ENCODE measurements around the gene SLC25A12.
"Not testable (repeated sequence)": the region's sequence is repeated elsewhere in the genome, so short reads cannot be mapped to it uniquely, and the experiment has no call there.

The SLC25A12 gene

DNA sequence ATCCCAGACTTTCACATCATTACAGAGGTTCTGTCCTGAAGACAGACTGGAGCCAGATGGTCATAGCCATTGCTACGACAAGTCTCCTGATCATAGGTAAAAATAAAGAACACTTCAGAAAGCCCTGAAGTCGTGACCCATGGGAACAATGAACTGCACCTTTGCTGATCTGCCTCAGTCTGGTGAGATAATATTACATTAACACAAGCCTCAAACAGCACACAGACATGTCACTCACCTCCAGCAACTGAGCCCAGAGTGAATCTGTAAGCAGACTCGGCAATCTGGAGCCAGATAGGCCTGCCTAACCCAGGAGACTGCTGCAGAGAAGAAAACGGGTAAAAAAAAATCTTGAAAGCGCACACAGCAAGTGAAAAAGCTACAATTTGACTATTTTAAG is 79.2 kb downstream of the SLC25A12 start:
- no peaks in the 10 kb centered on the region for H3K27me3 Mint-ChIP-seq
- H3K36me3 Mint-ChIP-seq, result peaks cover 9% of the 10 kb centered on the region
- H3K4me3 Mint-ChIP-seq, result no peak overlapping the region
- H3K9me3 Mint-ChIP-seq, result no peaks in the 10 kb centered on the region
- H3K27ac Mint-ChIP-seq, result no peak overlapping the region
- H3K4me1 Mint-ChIP-seq, result no peaks in the 10 kb centered on the region

DNA sequence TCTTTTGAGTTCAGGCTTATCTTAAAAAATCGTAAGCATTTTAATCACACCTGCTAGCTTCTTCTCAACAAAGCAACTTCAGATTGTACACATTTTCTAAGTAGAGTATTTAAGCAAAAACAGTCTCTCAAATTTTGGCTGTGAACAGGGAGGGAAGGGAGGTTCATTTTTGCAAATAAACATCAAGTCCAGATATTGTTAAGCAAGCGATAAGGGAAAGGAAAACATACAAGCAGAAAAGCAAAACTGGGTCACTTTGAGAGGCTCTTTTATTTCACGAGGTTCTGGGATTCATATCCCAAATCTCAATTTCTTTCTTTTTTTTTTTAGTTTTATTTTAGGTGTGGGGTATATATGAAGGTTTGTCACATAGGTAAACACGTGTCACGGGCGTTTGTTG is 79.9 kb downstream of the SLC25A12 start:
- Mint-ChIP-seq H3K4me1 (no peaks in the 10 kb centered on the region), H3K27ac (no peak overlapping the region), H3K9me3 (no peaks in the 10 kb centered on the region), H3K4me3 (no peak overlapping the region), H3K27me3 (no peaks in the 10 kb centered on the region), H3K36me3 (peaks cover 11% of the 10 kb centered on the region)

DNA sequence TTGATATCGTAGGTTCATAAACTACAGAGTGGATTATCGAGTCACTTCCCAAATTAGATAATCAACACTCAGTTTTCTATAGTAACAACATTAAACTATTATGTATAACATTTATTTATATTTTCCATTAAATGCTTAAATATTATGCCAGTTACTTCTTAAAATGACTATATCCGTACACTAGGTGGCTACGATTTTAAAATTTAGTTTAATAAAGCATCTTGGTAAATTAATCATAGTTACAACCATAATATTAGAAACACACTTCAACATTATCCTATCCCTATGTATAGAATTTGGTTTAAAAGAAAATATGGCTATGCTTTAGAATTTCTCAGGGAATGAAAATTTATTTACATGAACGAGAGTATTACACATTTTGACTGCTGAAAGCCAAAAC is 80.3 kb downstream of the SLC25A12 start:
- no peak overlapping the region for H3K27ac Mint-ChIP-seq
- H3K4me3 Mint-ChIP-seq, result no peak overlapping the region
- peaks cover 13% of the 10 kb centered on the region for H3K36me3 Mint-ChIP-seq
- H3K27me3 Mint-ChIP-seq, result no peaks in the 10 kb centered on the region
- H3K4me1 Mint-ChIP-seq, result no peaks in the 10 kb centered on the region
- H3K9me3 Mint-ChIP-seq, result no peaks in the 10 kb centered on the region

DNA sequence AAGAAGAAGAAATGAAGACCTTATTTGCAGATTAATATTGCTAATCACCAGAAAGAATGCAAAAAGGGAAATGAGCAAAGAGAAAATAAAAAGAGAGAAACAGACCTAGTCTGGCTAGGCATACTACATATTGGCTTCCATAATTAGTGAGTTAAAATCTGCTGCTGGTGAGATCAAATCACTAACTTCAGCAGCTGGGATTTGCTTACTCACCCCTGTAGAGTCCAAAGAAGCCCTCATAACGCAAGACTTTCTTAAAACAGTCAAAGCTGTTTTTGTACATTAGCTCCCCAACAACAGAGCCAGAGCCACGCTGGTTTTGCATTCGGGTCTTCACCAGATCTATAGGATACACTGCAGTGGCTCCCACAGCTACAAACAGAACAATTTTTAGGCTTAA is 80.9 kb downstream of the SLC25A12 start:
- peaks cover 13% of the 10 kb centered on the region for H3K36me3 Mint-ChIP-seq
- no peaks in the 10 kb centered on the region for H3K27me3 Mint-ChIP-seq
- no peaks in the 10 kb centered on the region for H3K9me3 Mint-ChIP-seq
- no peak overlapping the region for H3K27ac Mint-ChIP-seq
- H3K4me3 Mint-ChIP-seq, result no peak overlapping the region
- H3K4me1 Mint-ChIP-seq, result no peaks in the 10 kb centered on the region

DNA sequence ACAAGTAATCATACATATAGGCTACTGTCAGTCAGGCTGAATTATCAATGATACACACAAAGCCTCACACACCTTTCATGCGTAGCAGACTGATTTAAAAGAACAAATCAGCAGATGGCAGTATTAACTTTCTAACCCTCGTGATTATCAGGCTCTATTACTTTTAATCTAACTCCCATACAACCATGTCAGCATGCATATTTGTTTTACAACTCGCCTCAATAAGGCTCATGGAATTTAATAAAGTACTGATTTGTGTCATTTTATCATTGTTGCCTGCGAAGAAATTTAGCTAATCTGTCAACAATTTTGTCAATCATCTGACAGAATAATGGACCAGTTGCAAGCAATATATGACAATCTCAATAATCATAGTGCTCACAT is 82.8 kb downstream of the SLC25A12 start:
- Mint-ChIP-seq H3K9me3 (no peaks in the 10 kb centered on the region), H3K27ac (no peak overlapping the region), H3K4me1 (no peaks in the 10 kb centered on the region), H3K27me3 (no peaks in the 10 kb centered on the region), H3K4me3 (no peak overlapping the region), H3K36me3 (peaks cover 13% of the 10 kb centered on the region)

DNA sequence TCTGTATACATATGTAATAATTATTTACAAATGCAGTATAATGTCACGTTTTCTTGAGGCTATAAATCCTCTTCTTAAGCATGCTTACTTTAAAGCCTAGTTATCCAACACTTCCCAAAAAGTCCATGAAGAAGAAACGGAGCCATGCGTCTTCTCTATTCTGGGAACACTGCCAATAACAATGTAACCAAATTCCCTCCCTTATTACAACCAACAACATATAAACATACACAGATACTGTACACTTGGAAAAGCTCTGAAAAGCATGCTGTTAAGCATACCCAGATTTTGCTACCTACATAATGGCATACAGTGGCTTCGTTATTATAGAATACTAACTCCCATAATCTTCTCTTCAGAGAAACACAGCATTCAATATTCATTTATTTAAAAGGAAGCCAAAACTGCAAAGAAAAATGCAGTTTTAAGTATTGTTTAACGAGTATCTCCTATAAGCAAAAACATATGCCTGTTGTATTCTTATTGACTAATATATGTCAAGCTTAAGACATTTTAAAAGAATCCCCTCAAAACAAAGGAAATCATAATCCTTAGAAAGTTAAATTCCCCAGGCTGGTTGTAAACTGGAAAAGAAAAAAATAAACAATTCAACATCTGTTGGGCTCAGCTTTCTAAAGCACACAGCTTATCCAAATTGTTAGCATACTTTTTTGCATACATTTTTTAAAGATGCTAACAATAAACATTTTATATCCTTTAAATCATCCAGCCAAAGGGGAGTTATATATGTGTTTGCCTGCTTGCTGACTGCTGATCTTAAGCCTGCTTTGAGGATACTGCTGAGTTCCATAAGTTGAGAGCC is 83.4 kb downstream of the SLC25A12 start:
- Mint-ChIP-seq H3K4me3 (no peak overlapping the region), H3K27ac (no peak overlapping the region), H3K27me3 (no peaks in the 10 kb centered on the region), H3K36me3 (peaks cover 13% of the 10 kb centered on the region), H3K4me1 (no peaks in the 10 kb centered on the region), H3K9me3 (no peaks in the 10 kb centered on the region)

DNA sequence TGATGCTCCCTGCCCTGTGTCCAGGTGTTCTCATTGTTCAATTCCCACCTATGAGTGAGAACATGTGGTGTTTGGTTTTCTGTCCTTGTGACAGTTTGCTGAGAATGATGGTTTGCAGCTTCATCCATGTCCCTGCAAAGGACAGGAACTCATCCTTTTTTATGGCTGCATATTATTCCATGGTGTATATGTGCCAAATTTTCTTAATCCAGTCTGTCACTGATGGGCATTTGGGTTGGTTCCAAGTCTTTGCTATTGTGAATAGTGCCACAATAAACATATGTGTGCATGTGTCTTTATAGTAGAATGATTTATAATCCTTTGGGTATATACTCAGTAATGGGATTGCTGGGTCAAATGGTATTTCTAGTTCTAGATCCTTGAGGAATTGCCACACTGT is 85.2 kb downstream of the SLC25A12 start:
- not testable (repeated sequence) for H3K9me3 Mint-ChIP-seq, H3K27me3 Mint-ChIP-seq, H3K27ac Mint-ChIP-seq, H3K4me3 Mint-ChIP-seq, H3K4me1 Mint-ChIP-seq
- H3K36me3 Mint-ChIP-seq, result peaks cover 11% of the 10 kb centered on the region

DNA sequence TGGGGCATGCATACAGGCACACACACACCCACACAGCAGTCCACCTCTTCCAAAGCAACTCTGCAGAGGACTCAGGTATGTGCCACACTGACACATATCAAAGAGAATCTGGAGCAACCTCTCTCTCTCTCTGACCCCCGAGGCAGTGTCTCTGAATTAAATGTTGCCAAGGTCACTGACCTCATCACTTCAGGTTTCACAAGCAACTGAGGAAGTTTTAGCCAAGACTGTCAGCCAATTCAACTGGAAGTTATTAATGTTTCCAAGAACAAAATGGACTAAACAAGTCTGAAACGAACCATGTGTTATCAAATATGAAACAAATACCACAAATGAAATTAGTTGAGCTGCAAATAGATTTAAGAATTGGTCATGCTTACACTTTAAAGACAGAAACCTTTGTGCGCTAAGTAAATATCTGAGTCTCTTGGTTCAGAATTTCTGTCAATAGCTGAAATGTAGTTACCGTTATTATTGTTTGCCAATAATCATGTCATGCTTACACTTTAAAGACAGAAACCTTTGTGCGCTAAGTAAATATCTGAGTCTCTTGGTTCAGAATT is 86.1 kb downstream of the SLC25A12 start:
- Mint-ChIP-seq H3K36me3 (peaks cover 15% of the 10 kb centered on the region), H3K27me3 (no peaks in the 10 kb centered on the region), H3K9me3 (no peaks in the 10 kb centered on the region)

DNA sequence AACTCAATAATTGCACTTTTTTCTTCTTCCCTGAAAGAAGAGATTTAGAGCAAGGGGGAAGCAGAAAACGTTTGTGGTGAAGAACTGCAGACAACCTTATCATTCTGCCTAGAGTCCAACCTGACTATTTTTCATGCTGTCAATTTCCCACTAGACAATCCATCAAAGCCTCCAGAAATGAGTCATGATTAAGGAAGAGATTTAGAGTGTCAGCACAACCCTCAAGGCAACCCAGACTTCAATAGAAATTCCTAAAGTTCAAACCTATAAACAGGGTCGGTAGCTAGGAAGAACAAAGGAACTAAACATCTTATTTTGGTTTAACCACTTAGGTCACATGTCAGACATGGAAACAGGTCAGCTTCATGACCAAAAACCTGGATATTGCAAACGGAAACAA is 86.9 kb downstream of the SLC25A12 start:
- H3K36me3 Mint-ChIP-seq, result peaks cover 17% of the 10 kb centered on the region
- no peaks in the 10 kb centered on the region for H3K27me3 Mint-ChIP-seq
- H3K4me1 Mint-ChIP-seq, result no peaks in the 10 kb centered on the region
- H3K9me3 Mint-ChIP-seq, result no peaks in the 10 kb centered on the region
- no peak overlapping the region for H3K27ac Mint-ChIP-seq
- no peak overlapping the region for H3K4me3 Mint-ChIP-seq

More for the DNA sequence above, 86.1 kb downstream of the SLC25A12 start:
- no peak overlapping the region for H3K27ac Mint-ChIP-seq
- H3K4me1 Mint-ChIP-seq, result no peaks in the 10 kb centered on the region
- H3K4me3 Mint-ChIP-seq, result no peak overlapping the region

DNA sequence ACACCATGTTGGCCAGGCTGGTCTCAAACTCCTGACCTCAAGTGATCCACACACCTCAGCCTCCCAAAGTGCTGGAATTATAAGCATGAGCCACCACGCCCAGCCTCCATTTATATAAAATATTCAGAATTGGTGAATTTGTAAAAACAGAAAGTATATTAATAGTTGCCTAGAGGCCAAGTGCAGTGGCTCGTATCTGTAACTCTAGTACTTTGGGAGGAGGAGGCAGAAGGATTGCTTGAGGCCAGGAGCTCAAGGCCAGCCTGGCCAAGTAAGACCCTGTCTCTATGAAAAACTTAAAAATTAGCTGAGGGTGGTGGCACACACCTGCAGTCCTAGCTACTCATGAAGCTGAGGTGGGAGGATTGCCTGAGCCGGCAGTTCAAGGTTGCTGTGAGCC is 89.6 kb downstream of the SLC25A12 start:
- peaks cover 14% of the 10 kb centered on the region for H3K36me3 Mint-ChIP-seq
- H3K9me3 Mint-ChIP-seq, result no peaks in the 10 kb centered on the region
- H3K4me1 Mint-ChIP-seq, result no peaks in the 10 kb centered on the region
- H3K27ac Mint-ChIP-seq, result no peak overlapping the region
- no peak overlapping the region for H3K4me3 Mint-ChIP-seq
- no peaks in the 10 kb centered on the region for H3K27me3 Mint-ChIP-seq

DNA sequence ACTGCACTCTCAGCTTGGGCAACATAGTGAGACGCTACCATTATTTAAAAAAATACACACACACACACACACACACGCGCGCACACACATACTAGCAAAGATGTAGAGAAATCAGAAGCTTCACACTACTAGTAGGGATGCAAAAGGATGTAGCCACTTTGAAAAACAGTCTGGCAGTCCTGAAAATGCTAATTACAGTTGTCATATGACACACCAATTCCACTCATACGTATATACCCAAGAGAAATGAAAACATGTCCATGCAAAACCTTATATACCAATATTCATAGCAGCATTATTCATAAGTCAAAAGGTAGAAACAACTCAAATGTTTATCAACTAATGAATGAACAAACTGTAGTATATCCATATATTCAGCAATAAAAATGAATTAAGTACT is 90.3 kb downstream of the SLC25A12 start:
- H3K4me3 Mint-ChIP-seq, result no peak overlapping the region
- H3K27ac Mint-ChIP-seq, result no peak overlapping the region
- H3K27me3 Mint-ChIP-seq, result no peaks in the 10 kb centered on the region
- H3K36me3 Mint-ChIP-seq, result peaks cover 11% of the 10 kb centered on the region
- H3K9me3 Mint-ChIP-seq, result no peaks in the 10 kb centered on the region
- H3K4me1 Mint-ChIP-seq, result no peaks in the 10 kb centered on the region

DNA sequence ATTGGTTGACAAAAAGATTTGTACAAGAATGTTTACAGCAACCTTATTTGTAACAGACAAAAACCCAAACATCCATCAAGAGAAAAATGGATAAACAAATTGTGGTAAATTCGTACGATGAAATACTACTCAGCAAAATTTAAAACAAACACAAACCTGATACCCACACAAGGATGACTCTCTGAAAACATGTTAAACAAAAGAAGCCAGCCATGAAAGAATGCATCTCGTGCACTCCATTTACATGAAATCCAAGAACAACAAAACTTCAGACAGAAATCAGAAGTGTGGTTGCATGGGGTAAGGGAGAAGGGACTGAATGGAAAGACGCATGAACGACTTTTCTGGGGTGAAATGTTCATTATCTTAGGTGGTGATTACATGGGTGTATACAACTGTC is 93.4 kb downstream of the SLC25A12 start:
- Mint-ChIP-seq H3K4me3 (no peak overlapping the region), H3K27me3 (no peaks in the 10 kb centered on the region), H3K4me1 (peaks cover 4% of the 10 kb centered on the region), H3K27ac (no peak overlapping the region), H3K36me3 (peaks cover 9% of the 10 kb centered on the region), H3K9me3 (no peaks in the 10 kb centered on the region)

DNA sequence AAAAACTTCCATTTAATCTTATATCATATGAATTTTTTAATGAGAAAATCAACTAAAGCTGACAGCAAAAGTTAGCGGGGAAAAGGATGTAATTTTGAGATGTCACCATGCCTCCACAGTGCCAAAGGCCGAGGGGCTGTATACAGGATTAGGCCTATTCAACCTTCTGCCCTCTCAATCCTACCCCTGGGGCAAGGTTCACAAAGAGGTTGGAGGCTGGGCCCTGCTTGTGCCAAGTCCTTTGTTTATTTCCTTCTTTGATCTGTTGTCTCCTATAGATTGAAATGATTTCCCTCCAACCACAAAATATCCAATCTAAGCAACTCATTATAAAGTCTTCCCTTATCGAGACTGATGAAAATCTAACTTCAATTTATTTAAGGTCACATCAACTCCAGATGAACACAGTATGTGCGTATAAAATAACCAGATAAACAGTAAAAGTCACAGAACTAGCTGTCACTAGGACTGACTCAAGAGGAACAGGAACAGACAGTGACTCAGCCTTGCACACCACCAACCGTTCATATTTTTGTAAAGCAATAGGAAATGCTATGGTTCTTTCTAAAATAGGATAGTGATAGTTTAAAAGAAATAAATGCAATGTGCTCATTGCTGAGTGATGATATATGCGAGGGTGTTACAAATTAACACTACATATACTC is 95.8 kb downstream of the SLC25A12 start:
- Mint-ChIP-seq H3K27me3 (no peaks in the 10 kb centered on the region), H3K9me3 (no peaks in the 10 kb centered on the region), H3K4me1 (peaks cover 16% of the 10 kb centered on the region), H3K27ac (no peak overlapping the region), H3K36me3 (peaks cover 7% of the 10 kb centered on the region), H3K4me3 (no peak overlapping the region)

DNA sequence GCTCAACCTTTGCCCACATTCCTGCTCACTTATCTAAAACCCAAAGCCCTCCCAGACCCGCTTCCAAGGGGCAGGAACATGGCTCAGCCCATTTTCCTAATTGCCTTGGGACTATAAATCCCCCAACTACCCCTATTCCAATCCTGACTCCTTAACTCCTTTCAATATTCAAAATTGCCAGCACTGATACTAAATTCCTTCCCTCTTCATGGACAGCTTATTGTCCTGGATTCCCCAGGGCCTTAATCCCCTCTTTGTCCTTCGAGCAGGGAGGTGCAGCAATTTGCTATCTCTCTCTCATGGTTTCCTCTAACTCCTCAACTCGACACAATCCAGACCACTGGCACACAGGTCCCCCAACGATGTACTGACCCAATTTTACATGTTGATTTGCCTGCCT is 99.1 kb downstream of the SLC25A12 start:
- Mint-ChIP-seq H3K4me1 (peaks cover 16% of the 10 kb centered on the region), H3K27me3 (no peaks in the 10 kb centered on the region), H3K27ac (no peak overlapping the region), H3K9me3 (no peaks in the 10 kb centered on the region), H3K36me3 (peaks cover 5% of the 10 kb centered on the region), H3K4me3 (no peak overlapping the region)

DNA sequence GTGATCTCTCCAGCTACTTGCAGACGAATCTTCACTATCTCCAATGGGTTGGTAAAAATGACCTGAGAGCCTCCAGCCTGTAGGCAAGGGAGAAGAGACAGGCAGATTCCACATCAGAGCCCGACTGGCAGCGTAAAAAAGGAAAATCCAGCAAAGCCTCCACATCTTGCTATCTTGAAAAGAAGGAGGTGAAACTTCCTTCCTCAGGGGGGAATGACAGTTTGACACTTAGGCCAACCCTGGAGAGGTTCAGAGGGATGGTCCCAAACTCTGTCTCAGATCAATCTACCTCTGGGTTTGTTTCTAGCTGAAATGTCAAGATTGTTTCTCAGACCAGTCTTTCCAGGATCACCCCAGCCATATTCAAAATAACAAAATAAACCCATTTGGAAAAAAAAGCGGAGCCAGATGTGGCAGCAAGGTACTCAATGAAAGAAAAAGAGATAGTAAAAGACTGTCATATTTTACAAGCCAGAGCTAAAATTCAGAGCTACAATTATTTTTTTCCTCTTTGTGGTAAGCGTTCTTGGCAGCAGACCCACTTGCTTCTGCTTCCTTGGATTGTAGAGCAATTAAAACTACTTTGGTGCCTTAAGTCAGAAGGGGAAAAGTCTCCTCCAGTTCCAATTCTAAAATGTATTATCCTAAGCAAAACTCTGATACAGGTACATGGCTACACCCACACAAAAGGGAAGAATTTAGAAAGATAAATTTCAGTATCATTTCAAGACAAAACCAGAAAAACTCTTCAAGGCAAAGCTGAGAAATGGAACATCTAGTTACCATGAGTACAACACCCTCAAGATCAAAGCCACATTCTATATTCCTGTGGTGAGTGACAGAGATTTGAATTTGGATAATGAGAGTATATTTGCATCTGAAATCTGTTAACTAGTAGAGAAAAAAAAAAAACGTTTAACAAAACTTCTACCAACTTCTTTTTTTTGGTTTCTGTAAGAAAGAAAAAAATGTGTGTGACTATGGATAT is 100.1 kb downstream of the SLC25A12 start:
- Mint-ChIP-seq H3K4me1 (peaks cover 16% of the 10 kb centered on the region), H3K9me3 (no peaks in the 10 kb centered on the region), H3K36me3 (peaks cover 5% of the 10 kb centered on the region), H3K27me3 (no peaks in the 10 kb centered on the region), H3K4me3 (no peak overlapping the region), H3K27ac (no peak overlapping the region)

Measured in activated naive CD4-positive, alpha-beta T cell treated with anti-CD3 and anti-CD28 coated beads, Interleukin-2, amount 50 U/mL, for 24 hours (primary cell).